Endometrial microvascular endothelial cells (primary cell): ENCODE data around the gene ZDHHC3. TPM values are rescaled to one million over a fixed set of nuclear protein-coding genes. Genes with fewer than 3 reads are reported as not detected.

Source experiments
- in situ Hi-C: cut with HindIII; loops from 2 replicates; pipeline ENCODE4 v1.10.0; 2017; ENCODE audit warnings: low sequenced_read_pairs, low pct_unique_long_range_greater_than_20kb; ENCODE audit errors: inconsistent ontology term
- total RNA-seq: library from RNA; depleted of rRNA; stranded (reverse); fragments of >200 nt; gene quantifications from one replicate; pipeline ENCODE4 v1.2.3, GENCODE V29; 2015; ENCODE audit errors: inconsistent ontology term

The ZDHHC3 gene
- total RNA-seq, 1 donor from 2014 or later, result 76.5 TPM

DNA sequence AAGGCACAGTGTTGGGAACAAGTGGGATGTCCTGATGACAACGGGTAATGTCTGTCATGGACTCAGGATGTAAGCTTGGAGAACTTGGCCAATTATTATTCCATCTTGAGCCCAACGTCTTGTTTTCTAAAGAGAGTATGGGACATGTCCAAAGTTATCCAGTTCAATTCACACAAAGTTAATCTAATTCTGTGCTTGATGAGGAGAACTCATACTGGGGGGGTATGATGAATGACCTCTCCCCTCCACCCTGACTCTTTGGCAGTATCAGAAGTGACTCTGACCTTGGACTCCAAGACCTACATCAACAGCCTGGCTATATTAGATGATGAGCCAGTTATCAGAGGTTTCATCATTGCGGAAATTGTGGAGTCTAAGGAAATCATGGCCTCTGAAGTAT, 65.3 kb downstream of the ZDHHC3 start:
- in situ Hi-C loops, result loop anchor here (25.0 kb wide), 1 partner anchor 373 kb away; no protein-coding TSS in a partner anchor

DNA sequence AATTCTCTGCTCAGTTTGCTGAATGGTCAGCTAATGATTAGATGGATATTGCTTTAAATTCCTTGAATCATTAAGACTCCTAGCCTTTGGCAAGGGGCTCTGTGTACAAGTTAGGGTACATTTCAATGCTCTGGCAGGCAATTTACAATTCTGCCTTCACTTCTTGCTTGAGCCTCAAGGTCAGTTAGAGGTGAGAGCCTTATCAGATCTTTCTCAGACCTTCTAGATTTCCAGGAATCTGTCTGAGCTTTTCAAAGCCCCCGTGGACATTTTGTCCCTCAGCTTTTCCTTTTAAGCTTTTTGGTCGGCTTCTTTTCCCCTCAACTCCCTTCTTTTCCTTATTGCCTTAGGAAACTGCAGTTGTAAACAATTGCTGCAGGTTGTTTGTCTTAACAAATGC, 66.9 kb downstream of the ZDHHC3 start:
- in situ Hi-C loops, result loop anchor here (25.0 kb wide), 1 partner anchor 372 kb away; no protein-coding TSS in a partner anchor

DNA sequence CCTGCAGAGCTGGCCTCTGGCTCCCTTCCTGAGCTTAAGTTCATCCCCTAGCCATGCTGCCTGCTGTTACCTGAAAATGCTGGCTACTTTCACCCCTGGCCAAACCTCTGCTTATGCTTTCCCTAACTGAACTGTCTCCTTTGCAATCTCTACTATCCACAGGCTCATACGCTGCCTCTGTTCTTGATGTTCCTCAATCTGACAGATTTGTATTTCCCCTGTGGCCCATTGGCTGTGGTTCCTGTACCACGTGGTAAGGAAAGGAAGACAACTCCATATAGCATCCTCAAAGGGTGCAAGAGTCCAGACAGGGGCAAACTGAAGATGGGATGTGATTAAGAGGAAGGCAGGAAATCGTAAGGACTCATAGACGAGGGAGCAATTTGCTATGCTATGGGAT, 68.4 kb downstream of the ZDHHC3 start:
- in situ Hi-C loops, result loop anchor here (25.0 kb wide), 1 partner anchor 370 kb away; no protein-coding TSS in a partner anchor

DNA sequence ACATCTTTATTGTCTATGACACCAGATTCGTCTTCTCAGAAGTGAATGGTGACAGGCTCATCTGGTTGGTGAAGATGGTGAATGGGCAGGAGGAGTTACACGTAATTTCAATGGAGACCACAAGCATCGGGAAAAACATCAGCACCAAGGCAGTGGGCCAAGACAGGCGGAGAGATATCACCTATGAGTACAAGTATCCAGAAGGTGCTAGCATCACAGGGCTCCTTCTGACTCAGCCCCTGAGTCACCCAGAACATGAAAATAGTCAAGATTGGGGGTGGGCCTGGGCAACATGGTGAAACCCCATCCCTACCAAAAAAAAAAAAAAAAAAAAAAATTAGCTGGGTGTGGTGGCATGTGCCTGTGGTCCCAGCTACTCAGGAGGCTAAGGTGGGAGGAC, 69.0 kb downstream of the ZDHHC3 start:
- in situ Hi-C loops, result loop anchor here (25.0 kb wide), 1 partner anchor 370 kb away; no protein-coding TSS in a partner anchor

DNA sequence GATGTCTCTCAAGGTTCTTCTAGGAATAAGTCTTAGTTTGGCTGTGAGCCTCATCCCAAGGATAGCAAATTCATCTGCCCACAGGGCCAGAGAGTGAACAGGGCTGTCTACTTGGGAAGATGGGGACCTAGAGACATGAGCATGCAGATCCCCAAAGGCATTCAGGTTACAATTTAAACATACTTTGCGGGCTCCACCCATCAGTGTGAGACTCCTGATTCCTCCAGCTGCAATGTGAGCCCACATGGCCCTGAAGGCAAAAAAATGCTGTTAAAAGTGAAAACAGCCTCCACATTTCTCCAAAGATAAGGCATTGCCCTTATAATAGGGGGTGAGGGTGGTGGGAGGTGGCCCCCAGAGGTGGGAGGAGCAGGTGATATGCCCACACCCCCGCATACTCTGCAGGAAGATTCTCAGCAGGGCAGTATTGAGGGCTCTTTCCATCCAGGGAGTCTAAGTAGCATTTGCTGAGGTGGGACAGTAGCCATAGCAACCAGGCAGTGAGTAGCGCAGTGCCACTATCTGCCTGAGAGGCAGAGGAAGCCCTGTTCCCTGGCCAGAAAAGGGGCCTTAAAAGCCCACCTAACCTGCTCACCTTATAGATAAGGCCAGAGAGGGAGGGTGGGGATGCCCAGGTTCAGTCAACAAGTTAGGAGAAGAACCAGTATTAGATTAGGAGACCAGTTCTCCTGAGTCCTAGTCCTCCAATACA, 70.4 kb downstream of the ZDHHC3 start:
- in situ Hi-C loops, result loop anchor here (25.0 kb wide), 1 partner anchor 368 kb away; no protein-coding TSS in a partner anchor

DNA sequence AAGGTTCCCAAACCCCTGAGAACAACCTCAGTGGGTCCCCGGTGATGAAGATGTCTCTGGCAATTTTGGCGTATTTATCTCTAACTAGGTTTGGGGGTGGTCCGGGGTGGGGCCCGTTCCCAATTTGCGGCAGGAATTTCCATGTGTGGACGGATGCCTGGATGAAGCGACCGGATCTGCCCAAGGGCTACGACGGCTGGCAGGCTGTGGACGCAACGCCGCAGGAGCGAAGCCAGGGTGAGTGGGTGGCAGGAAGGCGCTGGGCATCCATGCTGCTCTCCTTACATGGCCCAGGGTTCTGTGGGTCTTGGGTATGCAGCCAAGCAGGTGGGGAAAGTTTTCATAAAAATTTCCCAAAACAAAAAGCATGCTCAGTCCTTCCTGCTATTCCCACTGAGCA, 72.2 kb downstream of the ZDHHC3 start:
- in situ Hi-C loops, result loop anchor here (25.0 kb wide), 1 partner anchor 366 kb away; no protein-coding TSS in a partner anchor

DNA sequence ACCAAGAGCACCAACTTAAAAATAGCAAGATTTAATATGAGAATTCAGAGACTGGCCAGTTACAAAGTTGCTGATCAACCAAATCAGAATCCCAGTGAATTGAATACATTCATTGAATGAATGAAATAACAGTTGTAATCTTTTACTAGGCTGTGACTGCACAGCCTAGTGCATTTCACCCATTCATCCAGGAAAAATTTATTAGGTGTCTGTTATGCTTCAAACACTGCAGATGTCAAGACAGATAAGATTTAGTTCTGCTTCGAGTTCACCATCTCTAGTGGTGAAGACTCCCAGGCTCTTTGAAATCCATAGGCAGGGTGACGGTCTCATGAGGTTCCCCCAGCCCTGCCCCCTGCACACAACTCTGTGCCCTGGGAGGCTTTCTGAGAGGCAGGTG, 72.7 kb downstream of the ZDHHC3 start:
- in situ Hi-C loops, result loop anchor here (25.0 kb wide), 1 partner anchor 366 kb away; no protein-coding TSS in a partner anchor

DNA sequence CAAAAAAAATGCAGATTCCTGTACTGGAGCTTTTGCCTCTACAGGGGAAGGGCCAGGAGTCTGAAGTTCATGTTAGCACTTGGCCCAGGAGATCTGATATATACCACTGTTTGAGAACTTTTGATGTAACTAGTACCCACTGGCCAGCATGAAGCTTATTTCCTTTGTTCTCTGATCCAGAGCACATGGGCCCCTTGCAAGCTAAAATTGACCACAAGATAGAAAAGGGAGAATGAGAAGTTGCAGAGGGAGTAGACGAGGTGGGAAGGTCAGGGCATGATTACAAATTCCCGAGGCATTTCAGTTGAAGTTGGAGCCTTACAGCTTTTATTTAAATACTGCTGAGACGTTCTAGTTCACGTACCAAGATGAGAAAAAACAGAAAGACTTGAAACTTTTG, 73.3 kb downstream of the ZDHHC3 start:
- in situ Hi-C loops, result loop anchor here (25.0 kb wide), 1 partner anchor 365 kb away; no protein-coding TSS in a partner anchor

DNA sequence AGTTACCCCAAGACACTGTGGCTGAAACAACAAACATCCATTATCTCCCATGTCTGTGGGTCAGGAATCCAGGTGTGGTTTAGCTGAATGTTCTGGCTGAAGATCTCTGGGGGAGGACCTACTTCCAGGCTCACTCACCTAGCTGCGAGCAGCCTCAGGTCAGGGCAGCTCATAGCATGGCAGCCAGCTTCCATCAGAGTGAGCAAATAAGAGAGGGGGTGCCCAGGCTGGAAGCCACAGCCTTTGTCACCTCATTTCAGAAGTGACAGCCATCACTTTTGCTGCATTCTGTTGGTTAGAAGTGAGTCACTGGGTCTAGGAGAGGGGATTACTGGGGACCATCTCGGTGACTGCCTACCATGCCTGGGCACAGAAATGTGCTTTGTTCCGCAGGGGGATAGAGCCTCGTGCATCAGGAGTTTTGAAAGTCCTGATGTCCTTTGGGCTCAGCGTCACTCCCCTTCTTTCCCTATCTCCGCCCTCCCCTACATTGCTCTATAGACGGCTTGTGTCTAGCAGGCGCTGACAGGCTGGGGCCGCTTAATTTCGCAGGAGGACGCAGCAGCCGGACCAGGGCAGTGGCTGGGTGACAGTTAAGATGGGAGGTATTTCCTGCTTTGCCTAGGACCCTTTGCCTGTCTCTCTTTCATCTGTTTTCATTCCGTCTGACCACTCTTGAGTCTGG, 76.1 kb downstream of the ZDHHC3 start:
- in situ Hi-C loops, result loop anchor here (25.0 kb wide), 1 partner anchor 363 kb away; no protein-coding TSS in a partner anchor

DNA sequence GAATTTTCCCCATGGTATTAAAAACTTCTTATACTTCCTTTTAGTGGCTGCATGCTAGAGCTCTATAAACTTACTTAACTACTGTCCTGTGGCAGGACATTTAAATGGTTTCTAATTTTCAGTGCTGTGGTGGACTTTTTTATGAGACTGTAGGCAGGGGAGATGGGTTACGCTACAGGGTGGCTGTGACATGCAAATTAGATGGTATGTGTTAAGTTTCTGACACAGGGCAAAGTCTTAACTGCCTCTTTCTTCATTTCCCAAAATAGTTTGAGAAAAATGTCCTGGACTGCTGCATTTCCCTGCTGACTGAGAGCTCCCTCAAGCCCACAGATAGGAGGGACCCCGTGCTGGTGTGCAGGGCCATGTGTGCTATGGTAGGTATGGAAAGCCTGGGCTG, 79.5 kb downstream of the ZDHHC3 start:
- in situ Hi-C loops, result no loop called here

DNA sequence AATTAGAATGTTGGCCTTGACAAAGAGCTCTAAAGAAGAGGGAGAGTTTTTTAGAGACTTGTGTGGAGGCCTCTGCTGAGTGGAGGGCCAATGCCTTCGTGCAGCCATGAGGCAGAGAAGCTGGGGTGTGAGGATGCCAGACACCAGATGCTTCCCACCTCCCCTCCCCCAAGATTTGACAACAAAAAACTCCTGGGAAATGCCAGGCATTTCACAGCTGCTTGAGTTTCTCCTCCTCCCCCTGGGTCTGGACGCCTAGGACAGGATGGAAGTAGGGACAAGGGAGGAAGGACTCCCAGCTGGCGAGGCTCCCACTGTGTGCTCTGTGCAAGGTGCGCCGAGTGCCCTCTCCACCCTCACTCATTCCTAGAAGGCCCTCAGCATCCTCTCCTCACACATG, 81.5 kb downstream of the ZDHHC3 start:
- in situ Hi-C loops, result no loop called here

DNA sequence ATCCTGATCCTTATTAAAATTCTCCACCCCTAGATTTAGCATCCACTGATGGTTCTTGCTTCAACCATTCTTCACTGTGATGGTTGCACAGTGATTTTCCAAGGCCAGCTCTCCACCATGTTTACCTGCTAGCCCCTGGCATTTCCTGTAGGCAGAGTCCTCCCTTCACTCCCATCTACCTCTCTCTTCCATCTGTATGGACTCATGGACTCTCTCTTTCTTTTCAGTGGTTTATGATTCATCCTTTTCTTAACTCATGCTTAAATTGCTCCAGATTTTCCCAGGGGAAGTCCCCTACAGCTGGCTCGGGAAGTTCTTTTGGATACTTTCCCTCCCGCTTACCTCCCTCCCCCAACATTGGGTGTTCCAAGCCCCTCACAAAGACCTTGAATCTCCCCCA, 82.9 kb downstream of the ZDHHC3 start:
- in situ Hi-C loops, result no loop called here

DNA sequence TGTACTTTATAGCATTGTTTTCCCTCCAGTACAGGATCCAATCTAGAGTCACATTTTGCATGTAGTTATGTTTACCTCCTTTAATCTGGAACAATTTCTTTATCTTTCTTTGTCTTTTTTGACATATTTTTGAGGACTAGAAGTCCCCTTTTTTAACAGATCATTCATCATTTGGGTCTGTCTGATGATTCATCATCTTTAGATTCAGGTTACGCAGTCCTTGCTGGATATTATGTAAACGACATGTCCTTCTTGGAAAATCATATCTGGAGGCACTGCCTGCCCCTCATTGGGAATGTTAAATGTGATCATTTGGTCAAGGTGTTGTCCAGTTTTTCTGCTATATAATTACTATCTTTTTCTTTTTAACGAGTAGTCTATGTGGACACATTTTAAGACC, 83.3 kb downstream of the ZDHHC3 start:
- in situ Hi-C loops, result no loop called here

DNA sequence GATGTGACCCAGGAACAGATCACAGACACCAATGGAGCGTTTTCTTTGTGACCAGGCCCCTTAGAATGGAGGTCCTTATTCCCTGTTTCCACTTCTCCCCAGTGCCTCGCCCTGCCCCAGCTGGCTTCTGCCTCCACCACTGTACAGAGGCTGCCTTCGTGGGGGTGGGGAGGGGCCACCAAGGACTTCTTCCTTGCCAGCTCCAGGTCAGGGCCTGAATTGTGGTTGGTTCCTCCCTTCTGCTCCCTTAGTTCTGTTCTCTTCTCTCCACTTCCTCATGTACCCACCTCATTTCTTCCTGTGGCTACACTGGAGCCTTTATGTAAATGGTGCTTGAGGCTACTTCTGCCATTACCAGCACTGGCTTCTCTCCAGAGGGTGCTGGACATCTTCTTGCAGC, 85.1 kb downstream of the ZDHHC3 start:
- in situ Hi-C loops, result no loop called here

DNA sequence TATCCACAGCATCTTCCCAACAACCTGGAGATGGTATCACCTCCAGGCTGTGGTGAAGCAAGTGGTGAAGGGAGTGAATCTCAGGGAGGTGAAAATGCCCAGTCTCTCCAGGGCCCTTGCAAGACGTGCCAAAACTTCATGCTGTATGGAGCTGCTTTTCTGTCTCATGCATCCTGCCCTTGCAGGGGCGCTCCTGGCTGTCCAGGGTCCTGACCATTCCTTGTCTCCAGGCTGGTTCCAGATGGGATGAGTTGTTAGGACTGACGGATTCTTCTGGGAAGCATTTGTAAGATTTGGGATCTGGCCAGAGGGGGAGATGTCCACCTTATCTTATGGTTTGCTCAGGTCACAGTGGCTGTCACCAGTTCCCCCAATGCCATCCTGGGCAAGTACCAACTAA, 85.7 kb downstream of the ZDHHC3 start:
- in situ Hi-C loops, result no loop called here

DNA sequence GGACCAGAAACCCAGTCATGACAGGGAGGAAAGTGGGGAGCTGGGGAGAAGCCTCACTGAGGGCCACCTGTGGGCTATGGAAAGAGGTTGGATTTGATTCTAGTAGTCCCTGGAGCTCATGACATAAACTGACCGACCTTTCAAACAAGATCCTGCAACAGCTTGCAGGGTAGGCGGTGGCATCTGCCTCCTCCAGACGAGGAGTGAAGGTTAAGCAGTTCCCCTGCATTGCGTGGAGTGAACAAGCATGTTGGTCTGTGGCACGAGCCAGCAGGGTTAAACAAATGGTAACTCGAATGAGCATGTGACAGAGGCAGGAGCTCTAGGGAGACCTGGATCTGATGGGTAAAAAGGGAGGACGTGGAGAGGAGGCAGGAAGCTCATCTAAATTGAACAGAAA, 88.9 kb downstream of the ZDHHC3 start:
- in situ Hi-C loops, result no loop called here

DNA sequence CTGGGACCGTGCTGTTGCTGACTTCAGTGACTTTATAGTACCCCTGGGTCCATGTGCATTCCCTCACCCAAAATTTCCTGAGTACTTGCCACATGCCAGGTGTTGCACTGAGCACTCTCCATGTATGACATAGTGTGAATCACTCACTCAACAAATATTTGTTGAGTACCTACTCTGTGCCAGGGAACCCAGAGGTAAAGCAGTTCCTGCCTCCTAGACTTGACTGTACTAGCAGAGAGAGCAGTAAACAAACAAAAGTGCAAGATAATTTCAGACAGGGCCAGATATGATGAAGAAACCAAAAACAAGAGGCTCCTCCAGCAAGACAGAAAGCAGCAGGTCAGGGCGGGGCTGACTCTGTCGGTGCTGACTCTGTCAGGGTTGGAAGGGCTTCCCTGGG, 89.4 kb downstream of the ZDHHC3 start:
- in situ Hi-C loops, result no loop called here

DNA sequence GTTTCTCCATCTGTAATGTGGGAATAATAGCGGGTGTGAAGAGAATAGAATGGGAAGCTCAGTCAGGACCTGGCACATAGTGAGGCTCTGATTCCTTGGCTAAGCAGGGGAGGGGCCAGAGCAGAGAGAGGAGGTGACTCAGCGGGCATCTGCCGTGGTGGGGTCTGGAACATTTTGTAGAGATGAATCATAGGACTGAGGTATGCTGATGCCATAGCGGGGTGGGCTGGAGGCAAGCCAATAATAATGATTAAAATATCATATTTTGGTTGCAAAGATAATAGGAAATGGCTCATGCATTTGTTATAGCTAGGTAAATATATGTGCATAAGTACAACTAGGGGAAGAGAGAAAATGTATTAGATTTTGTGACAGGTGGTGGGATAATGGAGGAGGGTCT, 90.4 kb downstream of the ZDHHC3 start:
- in situ Hi-C loops, result no loop called here

DNA sequence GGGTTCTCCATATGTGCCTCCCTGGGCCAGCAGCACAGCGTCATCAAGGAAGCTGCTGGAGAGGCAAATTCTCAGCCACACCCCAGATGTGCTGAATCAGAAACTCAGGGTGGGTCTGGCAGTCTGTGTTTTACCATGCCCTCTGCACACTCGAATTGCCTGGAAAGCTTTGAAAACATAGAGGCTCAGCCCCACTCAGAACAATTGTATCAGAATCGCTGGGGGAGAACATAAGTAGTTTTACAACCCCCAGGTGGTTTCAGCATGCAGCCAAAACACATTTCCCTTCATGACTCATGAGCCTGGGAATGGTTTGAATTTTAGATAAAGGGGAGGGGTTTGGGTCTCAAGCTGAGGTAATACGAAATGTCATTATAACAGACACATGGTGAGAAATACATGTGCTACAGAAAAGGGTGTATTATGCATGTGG, 92.0 kb downstream of the ZDHHC3 start:
- in situ Hi-C loops, result no loop called here
